ENCODE measurements around the gene ZNF319. TPM values are rescaled to one million over a fixed set of nuclear protein-coding genes. Genes with fewer than 3 reads are reported as not detected.
"Not testable (repeated sequence)": the region's sequence is repeated elsewhere in the genome, so short reads cannot be mapped to it uniquely, and the experiment has no call there.

The ZNF319 gene
- total RNA-seq, 1 donor from 2014 or later = 11.0 TPM

GRCh38 chr16:57981636-57982035, 18.8 kb downstream of the ZNF319 start:
- Histone ChIP-seq H3K9me3 (no peaks in the 10 kb centered on the region), H3K4me3 (no peak overlapping the region), H3K27ac (no peak overlapping the region), H3K36me3 (no peaks in the 10 kb centered on the region), H3K4me1 (peaks cover 16% of the 10 kb centered on the region), H3K27me3 (ENCODE audit: low read depth) (no peaks in the 10 kb centered on the region)
- DNase-seq = no peak
- ATAC-seq = no peak
- TF ChIP-seq, protein P1, sequence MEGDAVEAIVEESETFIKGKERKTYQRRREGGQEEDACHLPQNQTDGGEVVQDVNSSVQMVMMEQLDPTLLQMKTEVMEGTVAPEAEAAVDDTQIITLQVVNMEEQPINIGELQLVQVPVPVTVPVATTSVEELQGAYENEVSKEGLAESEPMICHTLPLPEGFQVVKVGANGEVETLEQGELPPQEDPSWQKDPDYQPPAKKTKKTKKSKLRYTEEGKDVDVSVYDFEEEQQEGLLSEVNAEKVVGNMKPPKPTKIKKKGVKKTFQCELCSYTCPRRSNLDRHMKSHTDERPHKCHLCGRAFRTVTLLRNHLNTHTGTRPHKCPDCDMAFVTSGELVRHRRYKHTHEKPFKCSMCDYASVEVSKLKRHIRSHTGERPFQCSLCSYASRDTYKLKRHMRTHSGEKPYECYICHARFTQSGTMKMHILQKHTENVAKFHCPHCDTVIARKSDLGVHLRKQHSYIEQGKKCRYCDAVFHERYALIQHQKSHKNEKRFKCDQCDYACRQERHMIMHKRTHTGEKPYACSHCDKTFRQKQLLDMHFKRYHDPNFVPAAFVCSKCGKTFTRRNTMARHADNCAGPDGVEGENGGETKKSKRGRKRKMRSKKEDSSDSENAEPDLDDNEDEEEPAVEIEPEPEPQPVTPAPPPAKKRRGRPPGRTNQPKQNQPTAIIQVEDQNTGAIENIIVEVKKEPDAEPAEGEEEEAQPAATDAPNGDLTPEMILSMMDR (IDR thresholded peaks at IDR 0.05) = no peak
- intact Hi-C loops (cut with DNase I) = no loop called here

DNA sequence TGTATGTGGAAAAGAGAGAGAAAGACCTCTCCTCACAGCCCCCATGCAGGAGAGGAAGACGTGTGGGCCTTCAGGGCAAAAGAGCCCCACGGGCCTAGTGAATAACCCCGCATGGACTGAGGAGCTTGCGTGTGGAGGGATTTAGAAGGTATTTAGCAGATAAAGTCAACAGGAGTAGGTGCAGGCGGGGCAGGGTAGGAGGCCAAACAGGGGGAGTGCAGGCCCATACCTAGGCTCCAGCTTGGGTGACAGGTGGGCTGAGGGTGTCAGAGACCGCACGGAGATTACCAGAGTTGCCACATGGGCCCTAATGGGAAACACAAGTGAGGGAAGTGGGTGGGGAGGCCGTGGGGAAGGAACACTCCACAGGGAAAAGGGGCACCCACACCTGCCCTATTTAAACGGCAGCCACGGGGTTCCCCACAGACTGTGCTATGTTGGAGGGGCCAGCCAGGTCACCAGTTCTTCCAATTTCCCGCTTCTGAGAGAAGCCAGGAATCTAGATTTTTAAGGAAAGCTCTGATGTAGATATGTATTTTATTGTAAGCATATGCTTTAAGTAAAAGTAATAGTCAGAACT, 21.4 kb downstream of the ZNF319 start:
- ATAC-seq = no peak
- Histone ChIP-seq H3K4me3 (no peak overlapping the region), H3K4me1 (peaks cover 1% of the 10 kb centered on the region), H3K36me3 (no peaks in the 10 kb centered on the region), H3K27ac (no peak overlapping the region), H3K9me3 (no peaks in the 10 kb centered on the region), H3K27me3 (ENCODE audit: low read depth) (no peaks in the 10 kb centered on the region)
- peak; percentile 24 for DNase-seq
- TF ChIP-seq, protein P1 (IDR thresholded peaks at IDR 0.05) = no peak
- intact Hi-C loops (cut with DNase I) = no loop called here

GRCh38 chr16:57978070-57978465, 22.4 kb downstream of the ZNF319 start:
- H3K27me3 ChIP-seq (ENCODE audit: low read depth) = not testable (repeated sequence)

DNA sequence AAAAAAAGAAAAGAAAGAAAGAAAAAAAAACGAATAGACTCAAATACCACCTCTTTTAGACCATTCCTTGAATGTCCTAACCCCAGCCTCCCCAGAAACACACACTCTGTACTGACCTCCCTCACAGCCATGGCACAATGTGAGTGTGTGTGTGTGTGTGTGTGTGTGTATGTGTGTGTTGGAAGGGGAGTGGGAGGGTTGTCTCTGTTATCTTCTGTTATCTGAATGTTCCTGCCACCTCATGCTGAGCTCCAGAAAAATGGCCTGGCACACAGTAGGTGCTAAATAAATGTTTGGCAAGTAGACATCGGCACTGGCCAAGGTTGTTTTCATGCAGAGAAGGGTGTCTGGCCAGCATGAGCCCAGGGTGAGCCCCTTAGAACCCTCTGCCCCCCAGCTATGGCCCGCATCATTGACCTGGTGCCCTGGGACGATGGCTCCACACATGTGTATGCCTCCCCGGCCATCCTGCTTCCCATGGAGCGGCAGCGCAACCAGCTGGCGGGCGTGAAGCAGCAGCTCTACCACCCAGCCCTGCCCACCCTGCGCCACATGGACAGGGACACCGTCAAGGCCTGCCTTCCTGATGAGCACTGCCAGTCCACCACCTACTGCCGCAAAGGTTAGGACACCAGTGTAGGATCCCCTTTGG, 22.9 kb downstream of the ZNF319 start:
- intact Hi-C loops (cut with DNase I) = no loop called here

More at GRCh38 chr16:57978070-57978465, 22.4 kb downstream of the ZNF319 start:
- H3K27ac ChIP-seq; H3K36me3 ChIP-seq; H3K4me1 ChIP-seq; DNase-seq; intact Hi-C loops (cut with DNase I); ATAC-seq; H3K9me3 ChIP-seq; H3K4me3 ChIP-seq: not testable (repeated sequence)

DNA sequence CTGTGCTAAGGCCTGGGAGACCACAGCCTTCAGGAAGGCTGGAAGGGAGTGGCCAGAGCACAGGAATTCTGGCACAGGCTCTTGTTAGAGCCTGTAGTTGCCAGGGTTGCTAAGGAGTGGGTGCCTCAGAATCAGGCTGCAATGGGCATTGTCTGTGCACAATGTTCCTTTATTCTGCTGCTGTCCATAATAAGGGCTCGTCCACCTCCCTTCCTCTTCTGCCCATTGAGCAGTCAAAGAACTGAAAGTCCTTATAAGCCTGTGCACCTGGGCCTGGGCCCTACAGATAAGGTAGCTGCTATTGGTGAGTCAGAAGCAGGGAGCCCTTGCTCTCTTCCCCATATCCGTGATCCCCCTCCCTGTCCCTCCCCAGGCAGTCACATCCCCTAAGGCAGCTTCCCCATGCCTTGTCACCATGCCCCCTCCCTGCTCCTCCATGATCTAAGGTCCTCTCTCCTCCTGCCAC, 24.1 kb downstream of the ZNF319 start:
- peak overlapping the region; percentile 22 for H3K27ac ChIP-seq
- ATAC-seq = peak; percentile 83 to 86
- no peaks in the 10 kb centered on the region for H3K4me1 ChIP-seq
- H3K27me3 ChIP-seq (ENCODE audit: low read depth) = no peaks in the 10 kb centered on the region
- peak; percentile 44 for DNase-seq
- H3K36me3 ChIP-seq = no peaks in the 10 kb centered on the region
- intact Hi-C loops (cut with DNase I) = no loop called here
- TF ChIP-seq, protein P1 (IDR thresholded peaks at IDR 0.05) = no peak
- H3K9me3 ChIP-seq = no peaks in the 10 kb centered on the region
- no peak overlapping the region for H3K4me3 ChIP-seq

More for the DNA sequence above, 22.9 kb downstream of the ZNF319 start:
- H3K4me1 ChIP-seq = no peaks in the 10 kb centered on the region
- no peaks in the 10 kb centered on the region for H3K36me3 ChIP-seq
- no peaks in the 10 kb centered on the region for H3K9me3 ChIP-seq
- TF ChIP-seq, protein P1 (IDR thresholded peaks at IDR 0.05) = no peak
- no peaks in the 10 kb centered on the region for H3K27me3 ChIP-seq (ENCODE audit: low read depth)
- no peak overlapping the region for H3K4me3 ChIP-seq
- DNase-seq (peak; percentile 44), ATAC-seq (no peak)
- H3K27ac ChIP-seq = no peak overlapping the region

DNA sequence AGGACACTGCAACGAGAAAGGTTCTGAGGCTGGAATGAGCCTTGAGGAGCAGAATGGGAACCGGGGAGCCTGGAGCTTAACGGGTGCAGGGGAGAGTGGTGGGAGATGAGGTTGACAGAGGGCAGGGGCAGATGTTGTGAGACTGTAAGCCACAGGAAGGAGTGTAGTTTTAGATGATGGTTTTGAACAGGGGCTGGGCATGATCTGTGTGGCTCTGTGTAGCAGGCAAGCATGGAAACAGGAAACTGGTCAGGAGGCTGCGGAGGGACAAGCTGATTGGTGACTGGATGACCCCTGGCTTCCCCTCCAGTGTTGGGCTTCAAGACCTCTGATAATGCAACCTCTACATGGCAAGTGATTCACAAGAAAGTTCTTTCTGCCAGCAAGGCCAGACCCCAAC, 28.2 kb downstream of the ZNF319 start:
- Histone ChIP-seq H3K4me1 (no peaks in the 10 kb centered on the region), H3K36me3 (no peaks in the 10 kb centered on the region), H3K27me3 (ENCODE audit: low read depth) (no peaks in the 10 kb centered on the region), H3K4me3 (no peak overlapping the region), H3K27ac (no peak overlapping the region), H3K9me3 (no peaks in the 10 kb centered on the region)
- intact Hi-C loops (cut with DNase I) = no loop called here
- no peak for ATAC-seq
- TF ChIP-seq, protein P1 (IDR thresholded peaks at IDR 0.05) = no peak
- no peak for DNase-seq
